Mesenchymal stem cell (in vitro differentiated cells and primary cell): ENCODE results near the gene ZNF35. TPM values are rescaled to one million over a fixed set of nuclear protein-coding genes. Genes with fewer than 3 reads are reported as not detected.

Experiments
- DNase-seq: peaks from one replicate; pipeline ENCODE4 v3.0.0-alpha.2; 2013
- H2AFZ ChIP-seq: one replicate; pipeline ENCODE4 v1.6.1; 2013; ENCODE audit warnings: low read depth, mild to moderate bottlenecking, control low read depth, inconsistent platforms, low read length, moderate library complexity
- H2AK5ac ChIP-seq: 2 replicates; pipeline ENCODE4 v1.6.1; 2013; ENCODE audit warnings: low read length, moderate library complexity, mild to moderate bottlenecking, inconsistent platforms; ENCODE audit not compliant: severe bottlenecking
- H2BK120ac ChIP-seq: one replicate; pipeline ENCODE4 v1.6.1; 2013; ENCODE audit warnings: low read depth, mild to moderate bottlenecking, inconsistent platforms, low read length, moderate library complexity
- H2BK12ac ChIP-seq, 2 experiments: one replicate each; pipeline ENCODE4 v1.6.1; 2013; ENCODE audit warnings: inconsistent platforms in 2 of 2, low read length in 2 of 2, mild to moderate bottlenecking in 2 of 2, moderate library complexity in 2 of 2, control low read depth in 1 of 2
- H2BK15ac ChIP-seq: one replicate; pipeline ENCODE4 v1.6.1; 2013; ENCODE audit warnings: mild to moderate bottlenecking, low read depth, inconsistent platforms; ENCODE audit not compliant: poor library complexity, severe bottlenecking
- H2BK5ac ChIP-seq: 2 replicates; pipeline ENCODE4 v1.6.1; 2013; ENCODE audit warnings: low read depth, mild to moderate bottlenecking, low read length, control low read depth, inconsistent platforms; ENCODE audit not compliant: poor library complexity, severe bottlenecking
- H3K14ac ChIP-seq, 2 experiments: one replicate each; pipeline ENCODE4 v1.6.1; 2013; ENCODE audit warnings: inconsistent platforms in 2 of 2, low read length in 2 of 2, control low read depth in 1 of 2, mild to moderate bottlenecking in 1 of 2, moderate library complexity in 1 of 2
- H3K18ac ChIP-seq, 2 experiments: one replicate each; pipeline ENCODE4 v1.6.1; 2013; ENCODE audit warnings: inconsistent platforms in 2 of 2, low read length in 2 of 2, control low read depth in 1 of 2, low read depth in 1 of 2, mild to moderate bottlenecking in 1 of 2
- H3K23ac ChIP-seq, 2 experiments: one replicate each; pipeline ENCODE4 v1.6.1; 2013; ENCODE audit warnings: inconsistent platforms in 2 of 2, low read length in 2 of 2, mild to moderate bottlenecking in 2 of 2, moderate library complexity in 2 of 2, control low read depth in 1 of 2
- H3K27ac ChIP-seq: 2 replicates; pipeline ENCODE4 v1.5.1; 2013; ENCODE audit warnings: mild to moderate bottlenecking, moderate library complexity, low read length, control low read depth, inconsistent platforms; ENCODE audit not compliant: poor library complexity, severe bottlenecking
- H3K27me3 ChIP-seq, 2 experiments: 2 replicates each; pipeline versions ENCODE4 v1.6.1 to v1.7.0; 2013; ENCODE audit warnings: low read length in 2 of 2, mild to moderate bottlenecking in 2 of 2, moderate library complexity in 2 of 2, control low read depth in 1 of 2, inconsistent platforms in 1 of 2; ENCODE audit not compliant: control insufficient read depth in 1 of 2, insufficient read depth in 1 of 2
- H3K36me3 ChIP-seq, 2 experiments: 2 replicates each; pipeline versions ENCODE4 v1.6.1 to v1.7.0; 2013; ENCODE audit warnings: low read length in 2 of 2, control low read depth in 1 of 2, inconsistent platforms in 1 of 2, low read depth in 1 of 2, mild to moderate bottlenecking in 1 of 2; ENCODE audit not compliant: insufficient read depth in 2 of 2, control insufficient read depth in 1 of 2
- H3K4ac ChIP-seq, 2 experiments: one replicate each; pipeline ENCODE4 v1.6.1; 2013; ENCODE audit warnings: inconsistent platforms in 2 of 2, low read length in 2 of 2, mild to moderate bottlenecking in 2 of 2, moderate library complexity in 2 of 2, control low read depth in 1 of 2, low read depth in 1 of 2
- H3K4me1 ChIP-seq: 2 replicates; pipeline ENCODE4 v1.6.1; 2013; ENCODE audit warnings: low read depth, low read length, control low read depth; ENCODE audit not compliant: control insufficient read depth, insufficient read depth
- H3K4me2 ChIP-seq: 2 replicates; pipeline ENCODE4 v1.6.1; 2013; ENCODE audit warnings: low read length, mild to moderate bottlenecking, inconsistent platforms; ENCODE audit not compliant: poor library complexity, severe bottlenecking
- H3K4me3 ChIP-seq, 2 experiments: 2 replicates each; pipeline versions ENCODE4 v1.5.1 to v1.7.0; 2013; ENCODE audit warnings: low read length in 2 of 2, mild to moderate bottlenecking in 2 of 2, control low read depth in 1 of 2, low read depth in 1 of 2; ENCODE audit not compliant: insufficient read depth in 1 of 2
- H3K79me1 ChIP-seq: replicated peaks from 2 replicates; pipeline ENCODE4 v1.6.1; 2013; ENCODE audit warnings: mild to moderate bottlenecking, control low read depth, low read length, inconsistent platforms; ENCODE audit not compliant: poor library complexity, severe bottlenecking
- H3K9ac ChIP-seq: 2 replicates; pipeline ENCODE4 v1.7.0; 2013; ENCODE audit warnings: mild to moderate bottlenecking, low read length, moderate library complexity
- H3K9me3 ChIP-seq: 2 replicates; pipeline ENCODE4 v1.7.0; 2013; ENCODE audit warnings: mild to moderate bottlenecking, low read length; ENCODE audit not compliant: control insufficient read depth
- H4K8ac ChIP-seq: one replicate; pipeline ENCODE4 v1.6.1; 2013; ENCODE audit warnings: inconsistent platforms, mild to moderate bottlenecking, low read length, moderate library complexity
- H4K91ac ChIP-seq: one replicate; pipeline ENCODE4 v1.6.1; 2013; ENCODE audit warnings: mild to moderate bottlenecking, low read length, inconsistent platforms
- WGBS: methylation state at CpG from one replicate; pipeline ENCODE4 v1.1.7; 2013; ENCODE audit warnings: mixed read lengths; 5-methylcytosine and 5-hydroxymethylcytosine counted together
- polyA plus RNA-seq, 2 experiments: library from polyadenylated mRNA; stranded (reverse); fragments of 200-250 nt; gene quantifications; one replicate each; pipeline ENCODE4 v1.2.3, GENCODE V29; 2013

The ZNF35 gene
- polyA plus RNA-seq (2013, experiment 1 of 2), result 9.5 TPM
- 8.5 TPM for polyA plus RNA-seq (2013, experiment 2 of 2)

- H2BK12ac ChIP-seq, result no peak within 1 kb of the TSS
- peak within 1 kb of the TSS; percentile 95 for H4K91ac ChIP-seq
- H3K14ac ChIP-seq, result no peak within 1 kb of the TSS
- peak within 1 kb of the TSS; percentile 62 for H3K27ac ChIP-seq
- H3K18ac ChIP-seq, result peak within 1 kb of the TSS; percentile 44 to 85
- peak within 1 kb of the TSS; percentile 83 to 89 for H3K4me3 ChIP-seq
- no peak within 1 kb of the TSS for H2AK5ac ChIP-seq
- under 1% methylated on average over 37 of the region's 37 CpGs for WGBS
- H3K79me1 ChIP-seq, result peaks cover 16% of the 10 kb centered on the region
- H2BK5ac ChIP-seq, result peak within 1 kb of the TSS; percentile 14
- peak within 1 kb of the TSS; percentile 64 for H2BK120ac ChIP-seq
- H3K9me3 ChIP-seq, result peaks cover 23% of the 10 kb centered on the region
- peak within 1 kb of the TSS; percentile 85 for H3K4me2 ChIP-seq
- H3K9ac ChIP-seq, result peak within 1 kb of the TSS; percentile 94
- H3K4me1 ChIP-seq, result no peaks in the 10 kb centered on the region
- H3K4ac ChIP-seq, result peak within 1 kb of the TSS; percentile 20 to 24
- H3K27me3 ChIP-seq, result no peaks in the 10 kb centered on the region
- peak; percentile 91 for DNase-seq
- H4K8ac ChIP-seq, result peak within 1 kb of the TSS; percentile 89
- no peak within 1 kb of the TSS for H3K23ac ChIP-seq
- H2AFZ ChIP-seq, result peak within 1 kb of the TSS; percentile 33
- H2BK15ac ChIP-seq, result no peak within 1 kb of the TSS
- H3K36me3 ChIP-seq, result peaks cover 26 to 39% of the 10 kb centered on the region in 2 experiments
These were observed at the start of gene ZNF35 for GRCh38 chr3:44648564-44649229. ZNF35 (plus strand) TSS chr3:44648732; CDS start chr3:44651068, 2,336 bp downstream.

- Histone ChIP-seq H2AFZ (no peak overlapping the region), H3K14ac (no peak overlapping the region), H2BK15ac (no peak overlapping the region), H4K91ac (no peak overlapping the region), H3K79me1 (peaks cover 13% of the 10 kb centered on the region), H3K18ac (no peak overlapping the region), H3K4me1 (no peaks in the 10 kb centered on the region), H3K27me3 (no peaks in the 10 kb centered on the region), H3K27ac (no peak overlapping the region), H4K8ac (no peak overlapping the region), H3K36me3 (peaks cover 0 to 3% of the 10 kb centered on the region in 2 experiments), H2BK12ac (no peak overlapping the region), H2BK120ac (no peak overlapping the region), H2BK5ac (no peak overlapping the region), H2AK5ac (no peak overlapping the region), H3K9ac (no peak overlapping the region), H3K23ac (no peak overlapping the region), H3K4me3 (no peak overlapping the region), H3K4ac (no peak overlapping the region), H3K4me2 (no peak overlapping the region), H3K9me3 (peaks cover 30% of the 10 kb centered on the region)
- WGBS, result no CpG with 5 or more reads among the region's 2 CpGs
- no peak for DNase-seq
These were observed 46.8 kb upstream of the ZNF35 start for GRCh38 chr3:44601749-44602148.

GRCh38 chr3:44612678-44613077 lies 35.9 kb upstream of the ZNF35 start:
- Histone ChIP-seq H3K18ac (no peak overlapping the region), H2BK12ac (no peak overlapping the region), H3K9me3 (peaks cover 18% of the 10 kb centered on the region), H3K27me3 (no peaks in the 10 kb centered on the region), H3K23ac (no peak overlapping the region), H2AFZ (no peak overlapping the region), H4K91ac (no peak overlapping the region), H4K8ac (no peak overlapping the region), H3K4me1 (no peaks in the 10 kb centered on the region), H3K4me3 (no peak overlapping the region), H3K36me3 (no peaks in the 10 kb centered on the region), H2BK5ac (no peak overlapping the region), H3K79me1 (no peaks in the 10 kb centered on the region), H2BK120ac (no peak overlapping the region), H3K4me2 (no peak overlapping the region), H3K9ac (no peak overlapping the region), H3K14ac (no peak overlapping the region), H3K4ac (no peak overlapping the region), H2BK15ac (no peak overlapping the region), H3K27ac (no peak overlapping the region), H2AK5ac (no peak overlapping the region)
- no peak for DNase-seq

GRCh38 chr3:44624749-44625480 lies 23.6 kb upstream of the ZNF35 start, which contains the start of gene ZNF197:
ZNF197 (plus strand) TSS chr3:44625036; CDS start chr3:44629155, 4,119 bp downstream.
- Histone ChIP-seq H3K79me1 (peaks cover 15% of the 10 kb centered on the region), H4K8ac (peak within 1 kb of the TSS; percentile 74), H3K27ac (peak within 1 kb of the TSS; percentile 71), H2BK12ac (no peak within 1 kb of the TSS), H3K4me3 (peak within 1 kb of the TSS; percentile 78 to 95), H3K27me3 (no peaks in the 10 kb centered on the region), H2BK15ac (peak within 1 kb of the TSS; percentile 55), H3K9ac (peak within 1 kb of the TSS; percentile 93), H2AK5ac (no peak within 1 kb of the TSS), H2BK5ac (no peak within 1 kb of the TSS), H3K18ac (peak within 1 kb of the TSS; percentile 72 to 98), H3K4me2 (peak within 1 kb of the TSS; percentile 57), H2AFZ (peak within 1 kb of the TSS; percentile 70), H4K91ac (peak within 1 kb of the TSS; percentile 47), H3K4me1 (no peaks in the 10 kb centered on the region), H3K14ac (peak within 1 kb of the TSS in 1 of 2 experiments; percentile 94), H3K23ac (peak within 1 kb of the TSS in 1 of 2 experiments; percentile 59), H3K36me3 (peaks cover 5 to 15% of the 10 kb centered on the region in 2 experiments), H3K4ac (peak within 1 kb of the TSS; percentile 7 to 83), H3K9me3 (no peaks in the 10 kb centered on the region), H2BK120ac (peak within 1 kb of the TSS; percentile 29)
- WGBS, result 1% methylated on average over 46 of the region's 47 CpGs
- DNase-seq, result peak; percentile 91
